ENCODE data around the gene MATN4.
"Not testable (repeated sequence)": the region's sequence is repeated elsewhere in the genome, so short reads cannot be mapped to it uniquely, and the experiment has no call there.

MATN4 gene

GRCh38 chr20:45308117-45308778 is at the start of gene MATN4:
Gene MATN4 (minus strand): TSS chr20:45308299. CDS start chr20:45305582, 2,717 bp downstream.
- no peak for DNase-seq

DNA sequence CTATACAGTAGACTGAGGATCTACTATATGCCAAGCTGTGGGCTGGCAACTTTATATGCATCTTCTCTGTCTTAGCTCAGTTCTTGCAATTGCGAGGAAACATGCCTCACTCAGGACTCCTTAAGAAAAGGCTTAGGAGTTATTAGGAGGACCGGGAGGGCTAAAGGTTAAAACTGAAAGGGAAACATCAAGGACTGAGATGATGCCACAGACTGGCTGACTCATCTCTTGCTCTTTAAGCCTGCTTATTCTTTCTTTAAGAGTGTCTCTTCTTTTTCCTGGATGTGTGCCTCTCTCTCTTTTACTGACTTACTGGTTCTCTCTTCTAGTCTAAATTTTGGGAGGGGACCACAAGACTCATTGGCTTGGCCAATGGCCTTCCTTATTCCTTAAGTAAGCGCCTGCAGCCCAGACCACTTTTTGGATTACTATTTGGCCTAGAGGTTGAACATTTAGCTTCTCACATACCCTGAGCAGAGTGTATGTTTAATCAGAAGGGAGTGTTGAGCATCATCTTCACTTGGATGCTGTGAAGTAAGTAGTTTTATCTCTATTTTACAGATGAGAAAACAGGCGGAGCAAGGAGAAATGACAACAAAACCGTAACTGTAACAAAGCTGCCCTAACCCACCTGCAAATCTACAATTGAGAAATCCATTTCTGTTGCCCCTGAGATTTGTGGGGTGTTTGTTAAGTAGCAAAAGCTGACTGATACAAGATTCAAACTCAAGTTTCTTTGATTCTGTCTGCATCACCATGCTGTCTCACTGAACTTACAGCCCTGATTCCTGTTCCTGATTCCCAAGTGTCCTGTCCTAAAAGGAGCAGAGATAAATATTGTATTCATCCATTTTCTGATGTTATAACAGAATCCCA is 47.3 kb upstream of the MATN4 start:
- DNase-seq = peak; percentile 18

DNA sequence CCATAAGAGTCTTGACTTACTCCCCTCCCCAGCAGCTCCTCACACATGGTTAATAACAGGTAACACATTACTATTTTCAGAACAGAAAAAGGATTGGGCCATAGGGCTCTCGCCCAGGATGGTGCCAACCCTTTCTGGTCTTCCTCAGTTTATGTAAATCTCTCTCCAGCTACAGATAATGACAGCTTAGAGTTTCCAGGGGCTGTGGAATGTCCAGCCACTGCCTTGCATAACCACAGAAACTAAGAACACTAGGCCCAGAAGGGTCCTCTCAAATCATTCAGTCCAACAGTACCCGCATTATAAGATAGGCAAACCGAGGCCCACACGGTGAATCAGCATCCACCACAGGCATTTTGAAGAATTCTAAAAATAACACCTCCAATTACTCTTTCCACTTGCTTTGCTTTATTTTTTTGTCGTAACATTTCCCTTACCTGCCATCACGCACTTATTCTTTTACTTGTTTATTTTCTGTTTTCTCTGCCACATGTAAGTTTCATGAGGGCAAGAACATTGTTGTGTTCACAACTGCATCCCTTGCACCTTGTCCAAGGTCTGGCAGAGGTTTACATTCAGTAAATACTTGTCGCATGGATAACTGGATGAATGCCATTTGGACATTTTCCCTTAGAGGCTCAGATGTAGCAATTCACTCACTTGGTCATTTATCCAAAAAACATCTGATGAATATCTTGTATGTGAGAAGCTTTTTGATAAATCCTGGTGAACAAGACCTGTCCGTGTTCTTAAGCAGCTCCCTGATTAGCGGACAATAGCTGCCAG is 46.5 kb upstream of the MATN4 start:
- peak; percentile 29 for DNase-seq

- no peak for DNase-seq
These were observed 45.6 kb upstream of the MATN4 start for GRCh38 chr20:45353746-45354145.

GRCh38 chr20:45352729-45353128 is 44.6 kb upstream of the MATN4 start:
- DNase-seq = no peak

DNA sequence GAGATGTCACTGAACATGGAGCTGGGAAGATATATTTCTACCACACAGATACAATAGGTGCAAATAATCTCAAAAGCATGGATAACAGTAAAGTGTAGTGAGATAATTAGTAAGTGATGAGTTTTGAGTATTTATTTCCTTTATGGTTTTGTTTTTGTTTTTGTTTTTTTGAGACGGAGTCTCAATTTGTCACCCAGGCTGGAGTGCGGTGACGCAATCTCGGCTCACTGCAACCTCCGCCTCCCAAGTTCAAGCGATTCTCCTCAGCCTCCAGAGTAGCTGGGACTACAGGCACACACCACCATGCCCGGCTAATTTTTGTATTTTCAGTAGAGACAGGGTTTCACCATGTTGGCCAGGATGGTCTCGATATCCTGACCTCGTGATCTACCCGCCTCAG is 42.7 kb upstream of the MATN4 start:
- DNase-seq = not testable (repeated sequence)

DNA sequence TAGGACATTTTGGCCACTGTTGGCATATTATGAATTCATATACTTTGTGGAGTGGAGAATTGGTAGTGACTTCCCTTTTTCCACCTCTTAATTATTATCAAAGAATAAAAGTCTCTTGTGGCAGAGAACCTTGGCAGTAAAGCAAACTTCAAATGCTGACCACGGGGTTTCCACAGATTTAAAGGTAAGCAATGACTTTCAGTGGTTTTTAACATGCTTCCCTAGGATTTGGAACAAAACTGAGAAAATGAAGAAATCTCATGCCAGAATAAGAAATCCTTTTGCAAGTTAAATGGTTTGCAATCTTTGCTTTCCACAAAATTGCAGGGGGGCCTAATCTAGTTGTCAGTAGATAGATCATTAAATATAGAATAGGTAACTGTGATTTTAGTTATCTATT is 42.1 kb upstream of the MATN4 start:
- no peak for DNase-seq

DNA sequence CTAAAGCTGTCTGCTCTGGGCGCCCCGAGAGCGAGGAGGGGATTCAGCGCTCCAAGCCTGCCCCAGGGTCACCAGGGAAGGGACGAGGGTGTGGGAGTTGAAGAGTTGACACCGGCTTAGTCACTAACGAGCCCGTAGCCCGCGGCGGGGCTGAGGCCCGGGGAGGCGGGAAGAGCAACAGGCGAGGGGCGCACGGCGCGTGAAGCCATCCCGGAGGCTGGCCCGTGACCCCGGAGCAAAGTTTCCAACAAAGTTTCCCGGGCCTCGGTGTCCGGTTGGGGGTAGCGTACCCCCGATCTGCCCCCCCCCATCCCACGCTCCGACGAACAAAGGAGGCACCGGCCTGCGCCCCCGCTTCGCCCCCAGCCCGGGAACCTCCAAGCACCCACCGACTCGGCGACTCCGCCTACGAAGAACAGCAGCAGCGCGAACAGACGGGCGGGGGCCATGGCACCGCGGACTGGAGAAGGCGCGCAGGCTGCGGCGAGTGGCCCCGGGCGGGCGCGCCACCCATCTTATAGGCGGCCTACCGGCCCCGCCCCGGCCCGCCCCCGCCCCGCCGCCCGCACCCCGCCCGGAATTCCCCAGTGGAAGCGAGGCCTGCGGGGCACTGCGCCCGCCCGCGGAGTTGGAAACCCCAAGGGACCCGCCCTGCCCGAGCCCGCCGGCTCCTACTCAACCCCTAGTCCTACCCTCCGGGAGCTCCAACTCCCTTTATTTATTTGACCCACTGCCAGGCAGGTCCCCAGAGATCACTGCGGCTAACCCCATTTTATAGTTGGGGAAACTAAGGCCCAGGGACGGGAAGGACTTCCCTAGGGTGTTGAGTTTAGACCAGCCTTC is 40.1 kb upstream of the MATN4 start, which contains the start of gene SDC4:
TSS of gene SDC4 (minus strand) at position 489 of the 843 bp plus-strand sequence. CDS start at position 449, 40 bp downstream.
- DNase-seq = peak; percentile 66

- no peak for DNase-seq
These were observed 39.3 kb upstream of the MATN4 start for GRCh38 chr20:45347297-45347935.

GRCh38 chr20:45346851-45347250 is 38.8 kb upstream of the MATN4 start:
- DNase-seq = no peak

DNA sequence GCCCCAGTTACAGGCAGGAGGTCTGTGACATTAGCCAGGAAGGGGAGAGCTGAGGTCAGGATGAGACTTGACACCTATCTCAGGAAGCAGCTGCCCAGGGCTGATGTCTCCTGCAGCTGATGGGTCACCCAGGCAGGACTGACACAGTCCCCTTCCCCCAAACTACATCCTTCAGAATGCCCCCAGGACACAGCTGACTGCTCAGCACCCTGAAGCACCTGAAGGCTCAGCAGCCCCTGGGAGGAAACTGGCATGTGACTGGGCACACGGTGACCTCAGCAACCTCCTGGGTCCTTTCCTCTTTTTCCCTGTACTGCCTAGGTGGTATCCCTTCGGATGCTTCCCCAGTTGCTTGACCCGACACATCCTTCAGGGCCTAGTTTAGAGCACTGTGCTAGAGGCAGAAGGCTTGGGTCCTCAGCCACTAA is 38.2 kb upstream of the MATN4 start:
- no peak for DNase-seq

DNA sequence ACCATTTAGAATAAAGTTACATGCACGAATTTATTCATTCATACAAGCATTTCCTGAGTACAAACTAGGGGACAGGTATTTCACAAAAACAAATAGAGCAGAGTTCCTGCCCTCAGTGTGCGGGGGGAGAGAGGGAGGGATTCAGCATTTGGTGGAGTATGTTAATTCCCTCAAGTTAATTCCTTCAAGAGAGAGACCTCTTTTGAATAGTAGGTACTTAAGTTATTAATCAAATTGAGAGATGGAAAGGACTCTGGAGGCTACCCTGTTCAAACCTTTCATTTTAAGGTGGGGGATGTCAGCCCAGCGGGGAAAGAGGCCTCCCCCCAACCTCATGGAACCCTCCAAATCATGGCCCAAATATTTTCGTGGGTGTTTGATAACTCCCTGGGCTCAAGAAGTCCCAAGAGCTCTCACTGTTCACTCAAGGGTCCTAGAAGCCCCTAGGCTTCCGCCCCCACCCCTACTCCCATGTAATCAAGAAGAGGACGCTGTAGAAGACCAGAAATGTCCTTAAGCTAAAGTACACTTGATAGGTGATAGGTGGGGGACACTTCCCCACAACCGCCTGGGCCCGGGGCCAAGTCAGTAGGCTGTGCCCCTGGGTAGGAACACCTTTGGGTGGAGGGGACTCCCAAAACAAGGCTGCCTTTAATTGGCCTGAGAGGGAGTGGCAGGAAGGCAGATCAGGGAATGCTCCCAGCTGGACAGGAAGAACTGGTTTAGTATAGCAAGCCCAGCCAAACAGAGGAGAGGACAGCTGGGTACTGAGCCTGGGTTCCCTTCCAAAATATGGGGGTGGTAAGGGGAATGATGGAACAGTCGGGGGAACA is 37.2 kb upstream of the MATN4 start:
- no peak for DNase-seq

GRCh38 chr20:45344168-45344860 is 36.2 kb upstream of the MATN4 start:
- no peak for DNase-seq

DNA sequence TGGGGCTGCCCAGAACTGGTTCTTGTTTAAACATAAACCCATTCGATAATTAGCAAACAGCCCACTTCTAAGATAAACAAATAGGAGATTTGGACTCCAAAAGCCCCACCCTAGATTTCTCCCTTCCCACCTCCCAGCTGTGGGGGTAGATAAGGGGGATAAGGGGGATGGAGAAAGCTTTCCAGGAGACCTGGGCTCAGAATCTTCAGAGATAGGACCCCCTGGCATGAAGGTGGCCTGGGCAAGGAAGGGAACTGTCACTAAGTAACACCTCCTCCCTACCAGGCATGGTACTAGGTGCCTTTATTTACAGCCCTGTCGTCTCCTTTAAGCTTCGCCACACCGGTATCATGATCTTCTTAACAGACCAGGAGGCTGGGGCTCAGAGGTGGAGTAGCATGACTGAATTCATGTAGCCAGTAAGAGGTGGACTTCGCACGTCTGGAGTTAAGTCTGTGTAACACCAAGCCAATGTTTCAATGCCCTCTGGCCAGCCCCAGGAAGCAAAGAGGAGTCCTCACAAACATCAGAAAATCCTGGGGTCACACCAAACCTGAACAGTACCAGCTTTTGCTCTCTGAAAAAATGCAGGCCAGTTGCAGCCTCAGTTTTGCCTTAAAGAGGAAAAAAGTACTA is 35.6 kb upstream of the MATN4 start:
- no peak for DNase-seq

GRCh38 chr20:45342855-45343531 is 34.9 kb upstream of the MATN4 start:
- no peak for DNase-seq

DNA sequence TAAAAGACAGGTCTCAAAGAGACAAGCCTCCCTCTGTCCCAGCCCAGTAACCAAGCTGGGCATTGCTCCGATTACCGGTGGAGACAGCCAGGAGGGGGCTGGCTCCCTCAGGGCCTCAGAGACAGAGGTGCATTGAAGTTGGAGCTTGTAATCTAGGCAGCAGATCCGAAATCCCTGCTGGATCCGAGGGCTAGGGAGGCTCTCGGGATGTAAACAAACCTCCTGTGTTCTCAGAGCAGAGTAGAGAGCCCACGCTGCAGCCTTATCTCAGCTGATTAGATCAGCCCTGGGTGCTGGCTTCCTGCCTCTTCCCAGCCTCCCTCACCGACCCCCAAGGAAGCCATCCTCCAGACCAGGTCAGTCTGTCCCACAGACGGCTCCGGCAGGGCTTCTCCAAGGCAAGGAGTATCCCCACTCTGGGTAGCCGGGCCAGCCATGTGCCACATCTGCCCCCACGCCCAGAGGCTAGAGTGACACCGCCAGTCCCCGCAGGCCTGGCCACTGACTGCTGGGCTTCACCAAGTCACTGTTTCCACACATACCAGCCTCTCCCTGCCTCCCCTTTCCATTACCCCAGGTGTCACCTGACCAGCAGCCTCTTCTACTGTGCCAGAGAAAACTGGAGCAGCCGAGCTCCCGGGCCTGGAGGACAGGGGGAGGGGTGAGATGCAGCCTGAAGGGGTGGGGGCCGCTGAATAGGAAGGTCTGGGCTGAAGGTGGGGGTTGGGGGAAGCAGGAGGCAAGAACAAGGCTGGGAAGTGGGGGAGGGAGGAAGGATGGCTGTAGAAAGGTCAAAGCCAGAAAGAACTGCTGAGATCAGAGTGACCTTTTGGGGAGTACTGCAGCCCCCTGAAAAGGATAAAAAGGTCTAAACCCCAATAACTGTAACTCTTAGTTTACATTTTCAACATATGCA is 34.1 kb upstream of the MATN4 start:
- DNase-seq = no peak

DNA sequence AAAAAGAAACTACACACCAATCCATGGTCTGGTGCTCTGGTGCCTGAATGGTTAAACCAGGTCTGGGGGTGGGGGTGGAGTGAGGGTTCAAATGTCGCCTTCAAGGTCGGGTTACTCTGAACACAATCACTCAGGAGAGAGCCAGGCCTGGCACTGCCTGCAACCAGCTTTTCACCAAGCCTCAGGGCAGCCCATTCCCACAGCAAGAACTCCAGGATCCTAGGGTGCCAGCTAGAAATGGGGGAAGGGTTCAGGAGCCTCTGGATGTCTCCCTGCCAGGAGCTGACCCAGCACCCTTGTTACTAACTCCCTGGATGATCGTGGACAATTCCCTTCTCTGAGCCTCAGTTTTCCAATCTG is 33.5 kb upstream of the MATN4 start:
- DNase-seq = no peak

DNA sequence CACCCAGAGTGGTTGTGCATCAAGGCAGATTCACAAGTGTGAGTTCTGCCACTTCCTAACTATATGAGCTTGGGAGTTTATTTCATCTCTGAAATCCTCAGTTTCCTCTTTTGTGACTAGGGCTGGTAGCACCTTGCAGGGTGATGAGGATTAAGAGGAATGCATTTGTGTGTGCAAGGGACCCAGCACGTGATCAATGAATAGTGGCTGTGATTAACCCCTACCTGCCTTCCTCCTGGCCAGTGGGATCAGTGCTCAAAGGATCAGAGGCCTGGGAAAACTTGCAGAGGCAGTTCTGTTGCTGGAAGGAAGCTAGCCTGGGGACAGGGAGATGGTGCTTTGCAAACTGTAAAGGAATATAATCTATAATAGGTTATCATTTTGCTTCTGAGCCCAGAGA is 32.9 kb upstream of the MATN4 start:
- DNase-seq = no peak
